ENCODE measurements around the gene STUB1. TPM values are rescaled to one million over a fixed set of nuclear protein-coding genes. Genes with fewer than 3 reads are reported as not detected.

Gene STUB1
- total RNA-seq, 1 donor from 2014 or later, result 98.9 TPM

DNA sequence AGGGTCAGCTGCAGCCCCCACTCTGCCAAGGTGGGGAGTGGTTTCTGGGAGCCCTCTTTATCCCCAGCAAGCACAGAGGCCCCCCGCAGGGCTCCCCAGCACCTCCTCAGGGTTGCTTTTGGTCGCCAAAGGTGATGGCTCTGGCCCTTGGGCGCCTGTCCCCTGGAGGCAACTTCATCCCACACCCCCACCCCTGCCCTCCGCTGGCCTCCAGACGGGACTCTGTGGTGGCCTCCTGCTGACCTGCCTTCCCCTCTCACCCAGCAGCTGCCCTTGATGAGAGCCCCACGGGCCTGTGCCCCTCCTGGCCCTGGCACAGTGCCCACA is 20.1 kb upstream of the STUB1 start:
- TF ChIP-seq, protein P1, sequence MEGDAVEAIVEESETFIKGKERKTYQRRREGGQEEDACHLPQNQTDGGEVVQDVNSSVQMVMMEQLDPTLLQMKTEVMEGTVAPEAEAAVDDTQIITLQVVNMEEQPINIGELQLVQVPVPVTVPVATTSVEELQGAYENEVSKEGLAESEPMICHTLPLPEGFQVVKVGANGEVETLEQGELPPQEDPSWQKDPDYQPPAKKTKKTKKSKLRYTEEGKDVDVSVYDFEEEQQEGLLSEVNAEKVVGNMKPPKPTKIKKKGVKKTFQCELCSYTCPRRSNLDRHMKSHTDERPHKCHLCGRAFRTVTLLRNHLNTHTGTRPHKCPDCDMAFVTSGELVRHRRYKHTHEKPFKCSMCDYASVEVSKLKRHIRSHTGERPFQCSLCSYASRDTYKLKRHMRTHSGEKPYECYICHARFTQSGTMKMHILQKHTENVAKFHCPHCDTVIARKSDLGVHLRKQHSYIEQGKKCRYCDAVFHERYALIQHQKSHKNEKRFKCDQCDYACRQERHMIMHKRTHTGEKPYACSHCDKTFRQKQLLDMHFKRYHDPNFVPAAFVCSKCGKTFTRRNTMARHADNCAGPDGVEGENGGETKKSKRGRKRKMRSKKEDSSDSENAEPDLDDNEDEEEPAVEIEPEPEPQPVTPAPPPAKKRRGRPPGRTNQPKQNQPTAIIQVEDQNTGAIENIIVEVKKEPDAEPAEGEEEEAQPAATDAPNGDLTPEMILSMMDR (IDR thresholded peaks at IDR 0.05), result no peak
- DNase-seq (no peak), ATAC-seq (no peak)
- intact Hi-C loops (cut with DNase I), result no loop called here
- Histone ChIP-seq H3K4me1 (peaks cover 3% of the 10 kb centered on the region), H3K36me3 (no peaks in the 10 kb centered on the region), H3K27ac (peak overlapping the region; percentile 26), H3K9me3 (no peaks in the 10 kb centered on the region), H3K4me3 (no peak overlapping the region), H3K27me3 (no peaks in the 10 kb centered on the region)

DNA sequence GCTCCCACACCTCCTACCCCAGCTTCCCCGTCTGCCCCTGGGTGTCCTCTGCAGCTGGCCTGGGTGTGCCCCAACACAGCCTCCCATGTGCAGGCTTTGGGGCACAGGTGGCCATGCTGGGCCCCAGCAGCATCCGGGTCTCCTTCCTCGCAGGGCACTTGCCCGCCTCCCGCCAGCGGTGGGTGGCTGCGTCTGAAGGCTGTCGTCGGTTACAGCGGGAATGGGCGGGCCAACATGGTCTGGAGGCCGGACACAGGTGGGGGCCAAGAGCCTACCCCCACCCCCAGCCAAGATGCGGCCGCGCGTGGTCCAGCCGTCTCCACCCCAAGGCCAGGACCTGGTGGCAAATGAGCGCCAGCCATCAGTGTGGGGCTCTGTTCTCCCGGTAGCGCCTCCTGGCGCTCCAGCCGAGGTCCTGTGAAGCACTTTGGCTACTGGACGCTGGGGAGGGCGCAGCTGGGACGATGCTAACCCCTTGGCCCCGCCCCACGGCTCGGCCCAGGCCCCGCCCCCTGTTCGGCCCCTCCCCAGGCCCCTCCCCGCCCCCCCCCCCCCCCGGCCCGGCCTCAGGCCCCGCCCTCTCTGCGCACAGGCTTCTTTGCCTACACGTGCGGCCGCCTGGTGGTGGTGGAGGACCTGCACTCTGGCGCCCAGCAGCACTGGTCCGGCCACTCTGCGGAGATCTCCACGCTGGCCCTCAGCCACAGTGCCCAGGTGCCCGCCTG is 19.6 kb upstream of the STUB1 start:
- Histone ChIP-seq H3K27me3 (no peaks in the 10 kb centered on the region), H3K4me3 (no peak overlapping the region), H3K27ac (peak overlapping the region; percentile 68), H3K4me1 (peaks cover 3% of the 10 kb centered on the region), H3K36me3 (no peaks in the 10 kb centered on the region), H3K9me3 (no peaks in the 10 kb centered on the region)
- DNase-seq (peak; percentile 97), ATAC-seq (peak; percentile 91)
- intact Hi-C loops (cut with DNase I), result no loop called here
- TF ChIP-seq, protein P1 (IDR thresholded peaks at IDR 0.05), result peak; percentile 57

DNA sequence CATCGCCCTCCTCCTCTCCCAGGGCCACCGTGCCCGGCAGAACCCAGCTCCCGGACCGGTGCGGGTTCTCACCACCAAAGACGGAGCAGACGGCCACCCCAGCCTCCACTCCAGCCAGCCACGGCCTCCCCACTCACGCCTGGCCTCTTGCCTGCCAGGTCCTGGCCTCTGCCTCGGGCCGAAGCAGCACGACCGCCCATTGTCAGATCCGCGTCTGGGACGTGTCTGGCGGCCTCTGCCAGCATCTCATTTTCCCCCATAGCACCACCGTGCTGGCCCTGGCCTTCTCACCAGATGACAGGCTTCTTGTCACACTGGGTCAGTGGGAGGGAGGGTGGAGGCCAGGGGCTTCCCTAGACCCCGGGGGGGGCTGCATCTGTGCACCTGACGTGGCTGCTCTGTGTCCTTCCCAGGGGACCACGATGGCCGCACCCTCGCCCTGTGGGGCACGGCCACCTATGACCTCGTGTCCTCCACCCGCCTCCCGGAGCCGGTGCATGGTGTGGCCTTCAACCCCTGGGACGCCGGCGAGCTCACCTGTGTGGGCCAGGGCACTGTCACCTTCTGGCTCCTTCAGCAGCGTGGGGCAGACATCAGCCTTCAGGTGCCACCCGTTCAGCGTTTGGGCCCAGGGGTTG is 18.9 kb upstream of the STUB1 start:
- DNase-seq (no peak), ATAC-seq (no peak)
- Histone ChIP-seq H3K9me3 (no peaks in the 10 kb centered on the region), H3K36me3 (no peaks in the 10 kb centered on the region), H3K27ac (peak overlapping the region; percentile 68), H3K27me3 (no peaks in the 10 kb centered on the region), H3K4me3 (no peak overlapping the region), H3K4me1 (peaks cover 3% of the 10 kb centered on the region)
- intact Hi-C loops (cut with DNase I), result no loop called here
- TF ChIP-seq, protein P1 (IDR thresholded peaks at IDR 0.05), result no peak

DNA sequence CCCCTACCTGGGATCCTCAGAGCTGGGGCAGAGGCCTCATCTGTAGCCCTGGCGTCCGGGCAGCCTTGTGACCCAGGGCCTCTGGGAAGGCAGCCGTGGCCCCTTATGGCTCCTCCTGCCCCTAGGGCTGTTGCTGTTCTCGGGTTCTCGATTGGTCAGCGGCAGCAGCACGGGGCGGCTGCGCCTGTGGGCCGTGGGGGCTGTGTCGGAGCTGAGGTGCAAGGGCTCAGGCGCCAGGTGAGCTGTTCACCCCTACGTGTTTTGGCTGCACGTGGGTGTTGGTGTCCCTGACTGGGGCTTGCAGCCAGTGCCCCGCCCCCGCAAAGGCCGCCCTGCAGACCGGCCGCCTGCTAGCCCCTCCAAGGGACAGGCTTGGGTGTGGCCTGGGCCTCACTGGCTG is 18.1 kb upstream of the STUB1 start:
- DNase-seq (no peak), ATAC-seq (no peak)
- no peak overlapping the region for H3K4me3 ChIP-seq
- H3K36me3 ChIP-seq, result no peaks in the 10 kb centered on the region
- TF ChIP-seq, protein P1 (IDR thresholded peaks at IDR 0.05), result no peak
- peaks cover 4% of the 10 kb centered on the region for H3K4me1 ChIP-seq
- no peaks in the 10 kb centered on the region for H3K27me3 ChIP-seq
- intact Hi-C loops (cut with DNase I), result no loop called here
- no peak overlapping the region for H3K27ac ChIP-seq
- H3K9me3 ChIP-seq, result no peaks in the 10 kb centered on the region

DNA sequence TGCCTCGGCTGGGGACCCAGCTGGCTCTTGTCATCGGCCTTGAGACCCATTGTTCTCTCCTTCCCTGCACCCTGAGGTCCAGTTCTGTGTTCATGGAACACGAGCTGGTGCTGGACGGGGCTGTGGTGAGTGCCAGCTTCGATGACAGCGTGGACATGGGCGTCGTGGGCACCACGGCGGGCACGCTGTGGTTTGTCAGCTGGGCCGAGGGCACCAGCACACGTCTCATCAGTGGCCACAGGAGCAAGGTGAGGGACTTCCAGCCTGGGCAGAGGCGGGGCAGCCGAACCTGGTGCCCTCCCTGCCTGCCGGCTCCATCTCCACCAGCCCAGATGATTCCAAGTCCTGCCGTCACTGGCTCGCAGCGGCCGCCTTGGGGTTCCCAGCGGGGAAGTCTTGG is 17.6 kb upstream of the STUB1 start:
- intact Hi-C loops (cut with DNase I), result no loop called here
- no peak overlapping the region for H3K4me3 ChIP-seq
- ATAC-seq (no peak), DNase-seq (no peak)
- H3K27me3 ChIP-seq, result no peaks in the 10 kb centered on the region
- H3K4me1 ChIP-seq, result peaks cover 9% of the 10 kb centered on the region
- H3K27ac ChIP-seq, result no peak overlapping the region
- H3K9me3 ChIP-seq, result no peaks in the 10 kb centered on the region
- no peaks in the 10 kb centered on the region for H3K36me3 ChIP-seq
- TF ChIP-seq, protein P1 (IDR thresholded peaks at IDR 0.05), result no peak

Data from upper lobe of right lung (tissue), 1 donor.